Progenitor cell of endocrine pancreas (in vitro differentiated cells): Measurements from ENCODE around the gene PSEN2. TPM values are rescaled to one million over a fixed set of nuclear protein-coding genes. Genes with fewer than 3 reads are reported as not detected.
A peak's percentile ranks its signal among the peaks of the same experiment; 100 is the strongest.

Experiments
- DNase-seq: peaks from one replicate; pipeline ENCODE4 v3.0.0; 2021; ENCODE audit warnings: low spot score; ENCODE audit not compliant: unreplicated experiment
- H3K27ac Mint-ChIP-seq: 2 replicates; pipeline ENCODE4 v1.8.0; 2021; ENCODE audit warnings: mild to moderate bottlenecking, moderate library complexity, mixed read lengths
- H3K27me3 Mint-ChIP-seq: 2 replicates; pipeline ENCODE4 v1.8.0; 2021; ENCODE audit warnings: mixed read lengths
- H3K36me3 Mint-ChIP-seq: 2 replicates; pipeline ENCODE4 v1.8.0; 2022; ENCODE audit warnings: mixed read lengths; ENCODE audit not compliant: insufficient read depth
- H3K4me1 Mint-ChIP-seq: 2 replicates; pipeline ENCODE4 v1.8.0; 2021; ENCODE audit warnings: low read depth, mixed read lengths
- H3K4me3 Mint-ChIP-seq: 2 replicates; pipeline ENCODE4 v1.8.0; 2021; ENCODE audit warnings: low read depth, mild to moderate bottlenecking, moderate library complexity, mixed read lengths
- H3K9me3 Mint-ChIP-seq: 2 replicates; pipeline ENCODE4 v1.8.0; 2021; ENCODE audit warnings: low read depth, mixed read lengths
- long read RNA-seq: library from polyadenylated mRNA; unstranded; transcript quantifications from one replicate; pipeline ENCODE4 v2.0.0, GENCODE V29; 2020
- total RNA-seq: library from RNA; stranded (reverse); gene quantifications from 2 replicates; pipeline ENCODE4 v1.2.1, GENCODE V29; 2021
- TF ChIP-seq, protein P1 (sequence below): fragments of 200-600 bp; sonication (generic); IDR thresholded peaks from one replicate; pipeline ENCODE4 v1.5.0; 2021; ENCODE audit warnings: antibody characterized with exemption, mild to moderate bottlenecking; ENCODE audit not compliant: unreplicated experiment

Gene PSEN2
- 27.5 and 27.7 TPM in 2 replicates for total RNA-seq
- long read RNA-seq, transcript PSEN2-203 (13 exons, 1,947 nt) = minor isoform, 19 of 88 reads
- long read RNA-seq, transcript PSEN2-202 (13 exons, 2,306 nt) = major isoform, 30 of 88 reads
- long read RNA-seq, partial matches to known transcripts = 21 of 88 reads
- long read RNA-seq, other reads (novel, unspliced or antisense) = 18 of 88 reads

DNA sequence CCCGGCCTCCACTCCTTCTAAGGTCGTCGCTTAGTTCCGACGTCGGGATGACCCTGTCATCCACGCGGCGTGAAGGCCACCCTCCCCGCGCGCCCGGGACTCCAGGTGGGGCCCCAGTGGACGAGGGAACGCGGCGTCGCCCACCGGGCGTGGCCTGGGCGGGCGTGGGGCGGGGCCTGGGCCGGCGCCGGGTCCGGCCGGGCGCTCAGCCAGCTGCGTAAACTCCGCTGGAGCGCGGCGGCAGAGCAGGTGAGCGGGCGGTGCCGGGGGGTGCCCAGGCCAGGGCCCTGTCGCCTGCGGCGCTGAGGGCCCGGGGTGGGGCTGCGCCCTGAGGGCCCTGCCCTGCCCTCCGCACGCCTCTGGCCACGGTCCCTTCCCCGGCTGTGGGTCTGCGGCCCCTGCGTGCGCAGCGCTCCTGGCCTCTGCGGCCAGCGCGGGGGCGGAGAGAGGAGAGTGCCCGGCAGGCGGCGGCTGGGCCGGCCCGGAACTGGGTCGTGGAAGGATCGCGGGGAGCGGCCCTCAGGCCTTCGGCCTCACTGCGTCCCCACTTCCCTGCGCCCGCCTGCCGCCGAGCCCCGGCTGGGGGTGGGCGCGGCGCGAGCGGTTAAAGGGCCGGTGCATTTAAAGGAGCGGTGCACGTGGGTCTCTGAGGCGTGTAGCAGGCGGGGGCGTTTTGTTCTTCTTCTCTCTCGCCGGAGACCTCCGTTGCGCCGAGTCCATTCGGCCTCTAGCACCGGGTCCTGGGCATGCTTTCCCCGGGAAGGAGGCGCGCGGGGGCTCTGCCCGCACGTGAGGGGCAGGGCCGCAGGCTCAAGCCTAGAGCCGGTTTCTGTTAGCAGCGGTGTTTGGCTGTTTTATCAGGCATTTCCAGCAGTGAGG, at the start of gene PSEN2:
TSS of gene PSEN2 (plus strand) at position 216 of the 879 bp plus-strand sequence. CDS start 11,292 bp downstream, outside the sequence.
- Mint-ChIP-seq H3K27me3 (peaks cover 9% of the 10 kb centered on the region), H3K27ac (peak within 1 kb of the TSS; percentile 63), H3K4me3 (peak within 1 kb of the TSS; percentile 84), H3K36me3 (no peaks in the 10 kb centered on the region), H3K9me3 (peaks cover 7% of the 10 kb centered on the region), H3K4me1 (peaks cover 16% of the 10 kb centered on the region)
- TF ChIP-seq, protein P1, sequence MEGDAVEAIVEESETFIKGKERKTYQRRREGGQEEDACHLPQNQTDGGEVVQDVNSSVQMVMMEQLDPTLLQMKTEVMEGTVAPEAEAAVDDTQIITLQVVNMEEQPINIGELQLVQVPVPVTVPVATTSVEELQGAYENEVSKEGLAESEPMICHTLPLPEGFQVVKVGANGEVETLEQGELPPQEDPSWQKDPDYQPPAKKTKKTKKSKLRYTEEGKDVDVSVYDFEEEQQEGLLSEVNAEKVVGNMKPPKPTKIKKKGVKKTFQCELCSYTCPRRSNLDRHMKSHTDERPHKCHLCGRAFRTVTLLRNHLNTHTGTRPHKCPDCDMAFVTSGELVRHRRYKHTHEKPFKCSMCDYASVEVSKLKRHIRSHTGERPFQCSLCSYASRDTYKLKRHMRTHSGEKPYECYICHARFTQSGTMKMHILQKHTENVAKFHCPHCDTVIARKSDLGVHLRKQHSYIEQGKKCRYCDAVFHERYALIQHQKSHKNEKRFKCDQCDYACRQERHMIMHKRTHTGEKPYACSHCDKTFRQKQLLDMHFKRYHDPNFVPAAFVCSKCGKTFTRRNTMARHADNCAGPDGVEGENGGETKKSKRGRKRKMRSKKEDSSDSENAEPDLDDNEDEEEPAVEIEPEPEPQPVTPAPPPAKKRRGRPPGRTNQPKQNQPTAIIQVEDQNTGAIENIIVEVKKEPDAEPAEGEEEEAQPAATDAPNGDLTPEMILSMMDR = peak; percentile 37
- peak; percentile 59 for DNase-seq

GRCh38 chr1:226820941-226821718, 49.3 kb upstream of the PSEN2 start:
- no peak overlapping the region for H3K4me3 Mint-ChIP-seq
- H3K27me3 Mint-ChIP-seq = peaks cover 8% of the 10 kb centered on the region
- no peak for DNase-seq
- TF ChIP-seq, protein P1 = no peak
- H3K27ac Mint-ChIP-seq = no peak overlapping the region
- no peaks in the 10 kb centered on the region for H3K36me3 Mint-ChIP-seq
- H3K4me1 Mint-ChIP-seq = peaks cover 6% of the 10 kb centered on the region
- H3K9me3 Mint-ChIP-seq = no peaks in the 10 kb centered on the region

- H3K4me1 Mint-ChIP-seq = peaks cover 6% of the 10 kb centered on the region
- no peak overlapping the region for H3K4me3 Mint-ChIP-seq
- H3K36me3 Mint-ChIP-seq = no peaks in the 10 kb centered on the region
- H3K27me3 Mint-ChIP-seq = peaks cover 8% of the 10 kb centered on the region
- no peaks in the 10 kb centered on the region for H3K9me3 Mint-ChIP-seq
- DNase-seq = no peak
- no peak overlapping the region for H3K27ac Mint-ChIP-seq
- TF ChIP-seq, protein P1 = no peak
Observed at GRCh38 chr1:226821719-226822085, 48.7 kb upstream of the PSEN2 start.

- TF ChIP-seq, protein P1 = no peak
- H3K9me3 Mint-ChIP-seq = no peaks in the 10 kb centered on the region
- no peaks in the 10 kb centered on the region for H3K36me3 Mint-ChIP-seq
- DNase-seq = no peak
- no peak overlapping the region for H3K27ac Mint-ChIP-seq
- no peak overlapping the region for H3K4me3 Mint-ChIP-seq
- peaks cover 13% of the 10 kb centered on the region for H3K27me3 Mint-ChIP-seq
- peaks cover 8% of the 10 kb centered on the region for H3K4me1 Mint-ChIP-seq
Observed at GRCh38 chr1:226823643-226824042, 46.8 kb upstream of the PSEN2 start.

GRCh38 chr1:226825037-226825745, 45.2 kb upstream of the PSEN2 start:
- Mint-ChIP-seq H3K4me1 (peaks cover 8% of the 10 kb centered on the region), H3K27me3 (peaks cover 13% of the 10 kb centered on the region), H3K4me3 (no peak overlapping the region), H3K27ac (no peak overlapping the region), H3K9me3 (no peaks in the 10 kb centered on the region), H3K36me3 (no peaks in the 10 kb centered on the region)
- DNase-seq = no peak
- TF ChIP-seq, protein P1 = no peak
